IPS-20b (cell line): ENCODE measurements around the gene IGLL5.
"Not testable (repeated sequence)": the region's sequence is repeated elsewhere in the genome, so short reads cannot be mapped to it uniquely, and the experiment has no call there.

Source experiments
- H3K27ac ChIP-seq: one replicate; pipeline ENCODE4 v1.5.1; 2013; ENCODE audit warnings: low read length
- H3K27me3 ChIP-seq: 2 replicates; pipeline ENCODE4 v1.6.1; 2013; ENCODE audit warnings: mild to moderate bottlenecking, low read length, inconsistent platforms; ENCODE audit not compliant: insufficient read depth
- H3K36me3 ChIP-seq: 2 replicates; pipeline ENCODE4 v1.6.1; 2013; ENCODE audit warnings: low read depth, mild to moderate bottlenecking, inconsistent platforms, low read length, moderate library complexity; ENCODE audit not compliant: insufficient read depth
- H3K4me1 ChIP-seq: 2 replicates; pipeline ENCODE4 v1.6.1; 2013; ENCODE audit warnings: mild to moderate bottlenecking, control low read depth, inconsistent platforms, low read length, moderate library complexity; ENCODE audit not compliant: insufficient read depth
- H3K4me3 ChIP-seq: 2 replicates; pipeline ENCODE4 v1.5.1; 2013; ENCODE audit warnings: mild to moderate bottlenecking, low read length, inconsistent platforms
- H3K9ac ChIP-seq: 2 replicates; pipeline ENCODE4 v1.6.1; 2013; ENCODE audit warnings: low read depth, mild to moderate bottlenecking, inconsistent platforms, low read length, moderate library complexity
- H3K9me3 ChIP-seq: 2 replicates; pipeline ENCODE4 v1.6.1; 2013; ENCODE audit warnings: mild to moderate bottlenecking, low read depth, low read length, inconsistent platforms; ENCODE audit not compliant: insufficient read depth

The IGLL5 gene

GRCh38 chr22:22916215-22916951, 28.8 kb downstream of the IGLL5 start:
- Histone ChIP-seq H3K27ac (no peak overlapping the region), H3K9me3 (no peaks in the 10 kb centered on the region), H3K27me3 (peaks cover 47% of the 10 kb centered on the region), H3K9ac (no peak overlapping the region), H3K4me1 (no peaks in the 10 kb centered on the region), H3K4me3 (no peak overlapping the region), H3K36me3 (no peaks in the 10 kb centered on the region)

GRCh38 chr22:22916952-22917290, 29.3 kb downstream of the IGLL5 start:
- Histone ChIP-seq H3K9ac (no peak overlapping the region), H3K36me3 (no peaks in the 10 kb centered on the region), H3K27ac (no peak overlapping the region), H3K4me3 (no peak overlapping the region), H3K4me1 (no peaks in the 10 kb centered on the region), H3K27me3 (peaks cover 47% of the 10 kb centered on the region), H3K9me3 (no peaks in the 10 kb centered on the region)

GRCh38 chr22:22917377-22917776, 29.8 kb downstream of the IGLL5 start:
- Histone ChIP-seq H3K27me3 (peaks cover 46% of the 10 kb centered on the region), H3K9ac (no peak overlapping the region), H3K4me1 (no peaks in the 10 kb centered on the region), H3K27ac (no peak overlapping the region), H3K4me3 (no peak overlapping the region), H3K36me3 (no peaks in the 10 kb centered on the region), H3K9me3 (no peaks in the 10 kb centered on the region)

- Histone ChIP-seq H3K4me1 (no peaks in the 10 kb centered on the region), H3K9me3 (no peaks in the 10 kb centered on the region), H3K9ac (no peak overlapping the region), H3K36me3 (no peaks in the 10 kb centered on the region), H3K27ac (no peak overlapping the region), H3K27me3 (peaks cover 46% of the 10 kb centered on the region), H3K4me3 (no peak overlapping the region)
These were observed 30.8 kb downstream of the IGLL5 start for GRCh38 chr22:22918297-22918965.

- Histone ChIP-seq H3K27ac (no peak overlapping the region), H3K27me3 (peaks cover 46% of the 10 kb centered on the region), H3K9ac (no peak overlapping the region), H3K36me3 (no peaks in the 10 kb centered on the region), H3K4me1 (no peaks in the 10 kb centered on the region), H3K4me3 (no peak overlapping the region), H3K9me3 (no peaks in the 10 kb centered on the region; the same call in 1 of the 2 replicates)
These were observed 31.4 kb downstream of the IGLL5 start for GRCh38 chr22:22919041-22919440.

- Histone ChIP-seq H3K9me3 (no peaks in the 10 kb centered on the region; the same call in 1 of the 2 replicates), H3K27ac (no peak overlapping the region), H3K9ac (no peak overlapping the region), H3K36me3 (no peaks in the 10 kb centered on the region), H3K4me3 (no peak overlapping the region), H3K27me3 (peaks cover 44% of the 10 kb centered on the region), H3K4me1 (no peaks in the 10 kb centered on the region)
These were observed 32.6 kb downstream of the IGLL5 start for GRCh38 chr22:22920104-22920654.

- Histone ChIP-seq H3K9ac (no peak overlapping the region), H3K27ac (no peak overlapping the region), H3K4me3 (no peak overlapping the region), H3K27me3 (peaks cover 52% of the 10 kb centered on the region), H3K36me3 (no peaks in the 10 kb centered on the region), H3K4me1 (peaks cover 3% of the 10 kb centered on the region; the same call in 1 of the 2 replicates), H3K9me3 (no peaks in the 10 kb centered on the region; the same call in 1 of the 2 replicates)
These were observed 33.4 kb downstream of the IGLL5 start for GRCh38 chr22:22920910-22921550.

GRCh38 chr22:22921575-22921974, 34.0 kb downstream of the IGLL5 start:
- Histone ChIP-seq H3K27me3 (peaks cover 57% of the 10 kb centered on the region), H3K4me3 (no peak overlapping the region), H3K9me3 (no peaks in the 10 kb centered on the region; the same call in 1 of the 2 replicates), H3K36me3 (no peaks in the 10 kb centered on the region), H3K9ac (no peak overlapping the region), H3K27ac (no peak overlapping the region), H3K4me1 (peaks cover 3% of the 10 kb centered on the region; the same call in 1 of the 2 replicates)

- H3K27ac ChIP-seq, H3K4me3 ChIP-seq: not testable (repeated sequence)
- H3K27me3 ChIP-seq, result peaks cover 61% of the 10 kb centered on the region
These were observed 34.7 kb downstream of the IGLL5 start for GRCh38 chr22:22922092-22922953.

GRCh38 chr22:22922954-22923319, 35.3 kb downstream of the IGLL5 start:
- Histone ChIP-seq H3K4me3 (no peak overlapping the region), H3K27me3 (peaks cover 61% of the 10 kb centered on the region), H3K4me1 (peaks cover 3% of the 10 kb centered on the region; the same call in 1 of the 2 replicates), H3K36me3 (no peaks in the 10 kb centered on the region), H3K27ac (no peak overlapping the region), H3K9me3 (no peaks in the 10 kb centered on the region; the same call in 1 of the 2 replicates), H3K9ac (no peak overlapping the region)

More at GRCh38 chr22:22922092-22922953, 34.7 kb downstream of the IGLL5 start:
- H3K4me1 ChIP-seq, H3K9ac ChIP-seq, H3K36me3 ChIP-seq, H3K9me3 ChIP-seq: not testable (repeated sequence)

GRCh38 chr22:22923379-22923778, 35.8 kb downstream of the IGLL5 start:
- Histone ChIP-seq H3K27ac (no peak overlapping the region), H3K9me3 (no peaks in the 10 kb centered on the region; the same call in 1 of the 2 replicates), H3K9ac (no peak overlapping the region), H3K27me3 (peaks cover 64% of the 10 kb centered on the region), H3K36me3 (no peaks in the 10 kb centered on the region), H3K4me1 (peaks cover 3% of the 10 kb centered on the region; the same call in 1 of the 2 replicates), H3K4me3 (no peak overlapping the region)
